Measurements from ENCODE around the gene KRTAP12-2. TPM values are rescaled to one million over a fixed set of nuclear protein-coding genes. Genes with fewer than 3 reads are reported as not detected.
"Not testable (repeated sequence)": the region's sequence is repeated elsewhere in the genome, so short reads cannot be mapped to it uniquely, and the experiment has no call there.

Gene KRTAP12-2
- polyA plus RNA-seq, 2 donors: not detected

GRCh38 chr21:44630440-44630839, 36.3 kb downstream of the KRTAP12-2 start:
- no peak overlapping the region for H3K4me3 ChIP-seq (ENCODE audit: low read depth in 1 of 2, low read length in 2 of 2)
- WGBS, 2 donors: 74 to 84% methylated on average over 2 of the region's 2 CpGs
- no peaks in the 10 kb centered on the region for H3K27me3 ChIP-seq (ENCODE audit: control insufficient read depth in 1 of 2, insufficient read depth in 2 of 2, low read length in 2 of 2)
- H3K36me3 ChIP-seq (ENCODE audit: control insufficient read depth in 2 of 2, insufficient read depth in 2 of 2, low read length in 1 of 2): no peaks in the 10 kb centered on the region
- no peak overlapping the region for H3K27ac ChIP-seq (ENCODE audit: low read depth in 2 of 2, low read length in 1 of 2)
- peaks cover 0 to 2% of the 10 kb centered on the region in 2 donors for H3K4me1 ChIP-seq (ENCODE audit: control insufficient read depth in 2 of 2, insufficient read depth in 2 of 2, low read length in 1 of 2)
- H3K9me3 ChIP-seq (ENCODE audit: control insufficient read depth in 2 of 2, insufficient read depth in 1 of 2, low read depth in 1 of 2, low read length in 1 of 2): peaks cover 0 to 3% of the 10 kb centered on the region in 2 donors

- 76 to 82% methylated on average over 18 of the region's 18 CpGs for WGBS, 2 donors
Measured at GRCh38 chr21:44628707-44629391, 37.9 kb downstream of the KRTAP12-2 start.

GRCh38 chr21:44627831-44628233, 38.9 kb downstream of the KRTAP12-2 start:
- not testable (repeated sequence) for H3K4me3 ChIP-seq (ENCODE audit: low read depth in 1 of 2, low read length in 2 of 2); H3K27me3 ChIP-seq (ENCODE audit: control insufficient read depth in 1 of 2, insufficient read depth in 2 of 2, low read length in 2 of 2); H3K4me1 ChIP-seq (ENCODE audit: control insufficient read depth in 2 of 2, insufficient read depth in 2 of 2, low read length in 1 of 2); H3K27ac ChIP-seq (ENCODE audit: low read depth in 2 of 2, low read length in 1 of 2); H3K9me3 ChIP-seq (ENCODE audit: control insufficient read depth in 2 of 2, insufficient read depth in 1 of 2, low read depth in 1 of 2, low read length in 1 of 2); H3K36me3 ChIP-seq (ENCODE audit: control insufficient read depth in 2 of 2, insufficient read depth in 2 of 2, low read length in 1 of 2)
- 38 to 62% methylated on average over 14 to 15 of the region's 15 CpGs for WGBS, 2 donors

More at GRCh38 chr21:44628707-44629391, 37.9 kb downstream of the KRTAP12-2 start:
- Histone ChIP-seq H3K27me3 (ENCODE audit: control insufficient read depth in 1 of 2, insufficient read depth in 2 of 2, low read length in 2 of 2) (no peaks in the 10 kb centered on the region), H3K9me3 (ENCODE audit: control insufficient read depth in 2 of 2, insufficient read depth in 1 of 2, low read depth in 1 of 2, low read length in 1 of 2) (peaks cover 0 to 3% of the 10 kb centered on the region in 2 donors), H3K4me1 (ENCODE audit: control insufficient read depth in 2 of 2, insufficient read depth in 2 of 2, low read length in 1 of 2) (peaks cover 0 to 2% of the 10 kb centered on the region in 2 donors), H3K4me3 (ENCODE audit: low read depth in 1 of 2, low read length in 2 of 2) (no peak overlapping the region), H3K36me3 (ENCODE audit: control insufficient read depth in 2 of 2, insufficient read depth in 2 of 2, low read length in 1 of 2) (no peaks in the 10 kb centered on the region), H3K27ac (ENCODE audit: low read depth in 2 of 2, low read length in 1 of 2) (no peak overlapping the region)

- WGBS, 2 donors: 68 to 86% methylated on average over 13 to 20 of the region's 20 CpGs
Measured at GRCh38 chr21:44627181-44627822, 39.4 kb downstream of the KRTAP12-2 start.

GRCh38 chr21:44626673-44627143, 40.0 kb downstream of the KRTAP12-2 start, which contains the start of gene KRTAP10-9:
Gene KRTAP10-9 (plus strand): TSS chr21:44627093. CDS start chr21:44627172, 79 bp downstream.
- peaks cover 0 to 2% of the 10 kb centered on the region in 2 donors for H3K4me1 ChIP-seq (ENCODE audit: control insufficient read depth in 2 of 2, insufficient read depth in 2 of 2, low read length in 1 of 2)
- peaks cover 0 to 3% of the 10 kb centered on the region in 2 donors for H3K9me3 ChIP-seq (ENCODE audit: control insufficient read depth in 2 of 2, insufficient read depth in 1 of 2, low read depth in 1 of 2, low read length in 1 of 2)
- no peak within 1 kb of the TSS for H3K27ac ChIP-seq (ENCODE audit: low read depth in 2 of 2, low read length in 1 of 2)
- no peaks in the 10 kb centered on the region for H3K27me3 ChIP-seq (ENCODE audit: control insufficient read depth in 1 of 2, insufficient read depth in 2 of 2, low read length in 2 of 2)
- H3K4me3 ChIP-seq (ENCODE audit: low read depth in 1 of 2, low read length in 2 of 2): no peak within 1 kb of the TSS
- no peaks in the 10 kb centered on the region for H3K36me3 ChIP-seq (ENCODE audit: control insufficient read depth in 2 of 2, insufficient read depth in 2 of 2, low read length in 1 of 2)
- 53 to 67% methylated on average over 7 of the region's 7 CpGs for WGBS, 2 donors

More at GRCh38 chr21:44627181-44627822, 39.4 kb downstream of the KRTAP12-2 start:
- H3K27ac ChIP-seq (ENCODE audit: low read depth in 2 of 2, low read length in 1 of 2); H3K4me1 ChIP-seq (ENCODE audit: control insufficient read depth in 2 of 2, insufficient read depth in 2 of 2, low read length in 1 of 2); H3K36me3 ChIP-seq (ENCODE audit: control insufficient read depth in 2 of 2, insufficient read depth in 2 of 2, low read length in 1 of 2); H3K4me3 ChIP-seq (ENCODE audit: low read depth in 1 of 2, low read length in 2 of 2); H3K9me3 ChIP-seq (ENCODE audit: control insufficient read depth in 2 of 2, insufficient read depth in 1 of 2, low read depth in 1 of 2, low read length in 1 of 2); H3K27me3 ChIP-seq (ENCODE audit: control insufficient read depth in 1 of 2, insufficient read depth in 2 of 2, low read length in 2 of 2): not testable (repeated sequence)

GRCh38 chr21:44626262-44626661, 40.5 kb downstream of the KRTAP12-2 start:
- no peak overlapping the region for H3K4me3 ChIP-seq (ENCODE audit: low read depth in 1 of 2, low read length in 2 of 2)
- H3K27me3 ChIP-seq (ENCODE audit: control insufficient read depth in 1 of 2, insufficient read depth in 2 of 2, low read length in 2 of 2): no peaks in the 10 kb centered on the region
- H3K27ac ChIP-seq (ENCODE audit: low read depth in 2 of 2, low read length in 1 of 2): no peak overlapping the region
- peaks cover 0 to 3% of the 10 kb centered on the region in 2 donors for H3K9me3 ChIP-seq (ENCODE audit: control insufficient read depth in 2 of 2, insufficient read depth in 1 of 2, low read depth in 1 of 2, low read length in 1 of 2)
- peaks cover 0 to 2% of the 10 kb centered on the region in 2 donors for H3K4me1 ChIP-seq (ENCODE audit: control insufficient read depth in 2 of 2, insufficient read depth in 2 of 2, low read length in 1 of 2)
- no peaks in the 10 kb centered on the region for H3K36me3 ChIP-seq (ENCODE audit: control insufficient read depth in 2 of 2, insufficient read depth in 2 of 2, low read length in 1 of 2)
- 70 to 71% methylated on average over 10 of the region's 10 CpGs for WGBS, 2 donors

- peaks cover 0 to 3% of the 10 kb centered on the region in 2 donors for H3K9me3 ChIP-seq (ENCODE audit: control insufficient read depth in 2 of 2, insufficient read depth in 1 of 2, low read depth in 1 of 2, low read length in 1 of 2)
- H3K27me3 ChIP-seq (ENCODE audit: control insufficient read depth in 1 of 2, insufficient read depth in 2 of 2, low read length in 2 of 2): no peaks in the 10 kb centered on the region
- H3K4me3 ChIP-seq (ENCODE audit: low read depth in 1 of 2, low read length in 2 of 2): no peak overlapping the region
- H3K36me3 ChIP-seq (ENCODE audit: control insufficient read depth in 2 of 2, insufficient read depth in 2 of 2, low read length in 1 of 2): no peaks in the 10 kb centered on the region
- H3K27ac ChIP-seq (ENCODE audit: low read depth in 2 of 2, low read length in 1 of 2): no peak overlapping the region
- peaks cover 0 to 2% of the 10 kb centered on the region in 2 donors for H3K4me1 ChIP-seq (ENCODE audit: control insufficient read depth in 2 of 2, insufficient read depth in 2 of 2, low read length in 1 of 2)
- WGBS, 2 donors: 87% methylated on average over 7 of the region's 7 CpGs
Measured at GRCh38 chr21:44625756-44626155, 41.0 kb downstream of the KRTAP12-2 start.

GRCh38 chr21:44623575-44623974, 43.2 kb downstream of the KRTAP12-2 start:
- no peaks in the 10 kb centered on the region for H3K9me3 ChIP-seq (ENCODE audit: control insufficient read depth in 2 of 2, insufficient read depth in 1 of 2, low read depth in 1 of 2, low read length in 1 of 2)
- H3K27me3 ChIP-seq (ENCODE audit: control insufficient read depth in 1 of 2, insufficient read depth in 2 of 2, low read length in 2 of 2): no peaks in the 10 kb centered on the region
- H3K4me1 ChIP-seq (ENCODE audit: control insufficient read depth in 2 of 2, insufficient read depth in 2 of 2, low read length in 1 of 2): peaks cover 0 to 2% of the 10 kb centered on the region in 2 donors
- H3K36me3 ChIP-seq (ENCODE audit: control insufficient read depth in 2 of 2, insufficient read depth in 2 of 2, low read length in 1 of 2): no peaks in the 10 kb centered on the region
- H3K27ac ChIP-seq (ENCODE audit: low read depth in 2 of 2, low read length in 1 of 2): no peak overlapping the region
- H3K4me3 ChIP-seq (ENCODE audit: low read depth in 1 of 2, low read length in 2 of 2): no peak overlapping the region

- Histone ChIP-seq H3K9me3 (ENCODE audit: control insufficient read depth in 2 of 2, insufficient read depth in 1 of 2, low read depth in 1 of 2, low read length in 1 of 2) (no peaks in the 10 kb centered on the region), H3K27ac (ENCODE audit: low read depth in 2 of 2, low read length in 1 of 2) (no peak overlapping the region), H3K4me1 (ENCODE audit: control insufficient read depth in 2 of 2, insufficient read depth in 2 of 2, low read length in 1 of 2) (no peaks in the 10 kb centered on the region), H3K4me3 (ENCODE audit: low read depth in 1 of 2, low read length in 2 of 2) (no peak overlapping the region), H3K36me3 (ENCODE audit: control insufficient read depth in 2 of 2, insufficient read depth in 2 of 2, low read length in 1 of 2) (no peaks in the 10 kb centered on the region), H3K27me3 (ENCODE audit: control insufficient read depth in 1 of 2, insufficient read depth in 2 of 2, low read length in 2 of 2) (no peaks in the 10 kb centered on the region)
- 90 to 91% methylated on average over 6 of the region's 6 CpGs for WGBS, 2 donors
Measured at GRCh38 chr21:44619886-44620285, 46.8 kb downstream of the KRTAP12-2 start.

All from esophagus (tissue), 2 donors.